Suprapubic skin (tissue), 4 donors: ENCODE results near the gene METTL25. TPM values are rescaled to one million over a fixed set of nuclear protein-coding genes. Genes with fewer than 3 reads are reported as not detected.

Experiments used
- DNase-seq, 2 donors: peaks; one replicate each; pipeline ENCODE4 v3.0.0-alpha.2; 2019; ENCODE audit warnings: low spot score in 2 of 2
- H3K27ac ChIP-seq: fragments of 200-600 bp; sonication (generic); one replicate; pipeline ENCODE4 v1.5.1; 2019
- H3K27me3 ChIP-seq: fragments of 200-600 bp; sonication (generic); one replicate; pipeline ENCODE4 v1.5.1; 2019
- H3K36me3 ChIP-seq: fragments of 200-600 bp; sonication (generic); one replicate; pipeline ENCODE4 v1.5.1; 2019
- H3K4me1 ChIP-seq: fragments of 200-600 bp; sonication (generic); one replicate; pipeline ENCODE4 v1.5.1; 2019
- H3K4me3 ChIP-seq: fragments of 200-600 bp; sonication (generic); one replicate; pipeline ENCODE4 v1.5.1; 2019; ENCODE audit warnings: mild to moderate bottlenecking
- H3K9me3 ChIP-seq: fragments of 200-600 bp; sonication (generic); one replicate; pipeline ENCODE4 v1.5.1; 2019
- EP300 ChIP-seq: sonication (generic); formaldehyde crosslinking; IDR thresholded peaks from one replicate; pipeline ENCODE4 v1.6.1; 2017; ENCODE audit warnings: antibody characterized with exemption
- POLR2A ChIP-seq, 2 donors: fragments of 450-650 bp; IDR thresholded peaks; one replicate each; pipeline ENCODE4 v1.6.1; 2017; ENCODE audit warnings: antibody characterized with exemption in 2 of 2, mild to moderate bottlenecking in 2 of 2, moderate library complexity in 2 of 2
- POLR2AphosphoS5 ChIP-seq, 3 donors: sonication (generic); formaldehyde crosslinking; IDR thresholded peaks; one replicate each; pipeline ENCODE4 v1.6.1; 2017; ENCODE audit warnings: antibody characterized with exemption in 3 of 3
- WGBS: methylation state at CpG from one replicate; pipeline ENCODE4 v1.1.5; 2018; 5-methylcytosine and 5-hydroxymethylcytosine counted together
- total RNA-seq, 4 donors: library from RNA; depleted of rRNA; stranded (reverse); fragments of >200 nt; gene quantifications; one replicate each; pipeline ENCODE4 v1.1.0, GENCODE V29; 2016
- TF ChIP-seq, protein P1 (sequence below), 2 donors: fragments of 200-600 bp in 1 of 2; fragments of 450-650 bp in 1 of 2; sonication (generic) in 1 of 2; IDR thresholded peaks; one replicate each; pipeline ENCODE4 v1.5.1; 2016 to 2019; ENCODE audit warnings: antibody characterized with exemption in 2 of 2, mild to moderate bottlenecking in 1 of 2, moderate library complexity in 1 of 2

Gene METTL25
- total RNA-seq, 4 donors from 2014 or later: 10.2 to 13.0 (median 11.6) TPM

DNA sequence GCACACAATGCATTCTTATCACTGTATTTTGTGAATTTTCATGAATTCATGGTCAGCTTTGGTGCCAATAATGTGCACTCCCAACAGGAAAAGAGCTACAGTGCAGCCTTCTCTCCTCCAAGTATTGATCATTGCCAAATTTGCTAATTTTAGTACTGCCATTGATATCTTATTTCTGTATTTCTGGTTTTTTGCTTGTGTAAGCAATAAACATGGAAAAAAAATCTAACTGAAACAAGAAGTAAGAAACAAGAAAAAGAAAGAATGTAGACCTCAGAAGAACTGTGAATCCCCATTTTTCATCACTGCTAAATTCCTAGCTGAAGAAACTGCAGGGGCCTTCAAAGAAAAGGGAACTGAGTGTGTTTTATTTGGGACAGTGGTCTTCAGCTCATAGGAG, 161.2 kb downstream of the METTL25 start:
- Histone ChIP-seq H3K27ac (no peak overlapping the region), H3K4me1 (no peaks in the 10 kb centered on the region), H3K36me3 (no peaks in the 10 kb centered on the region), H3K27me3 (no peaks in the 10 kb centered on the region), H3K9me3 (no peaks in the 10 kb centered on the region), H3K4me3 (no peak overlapping the region)
- TF ChIP-seq, protein P1, sequence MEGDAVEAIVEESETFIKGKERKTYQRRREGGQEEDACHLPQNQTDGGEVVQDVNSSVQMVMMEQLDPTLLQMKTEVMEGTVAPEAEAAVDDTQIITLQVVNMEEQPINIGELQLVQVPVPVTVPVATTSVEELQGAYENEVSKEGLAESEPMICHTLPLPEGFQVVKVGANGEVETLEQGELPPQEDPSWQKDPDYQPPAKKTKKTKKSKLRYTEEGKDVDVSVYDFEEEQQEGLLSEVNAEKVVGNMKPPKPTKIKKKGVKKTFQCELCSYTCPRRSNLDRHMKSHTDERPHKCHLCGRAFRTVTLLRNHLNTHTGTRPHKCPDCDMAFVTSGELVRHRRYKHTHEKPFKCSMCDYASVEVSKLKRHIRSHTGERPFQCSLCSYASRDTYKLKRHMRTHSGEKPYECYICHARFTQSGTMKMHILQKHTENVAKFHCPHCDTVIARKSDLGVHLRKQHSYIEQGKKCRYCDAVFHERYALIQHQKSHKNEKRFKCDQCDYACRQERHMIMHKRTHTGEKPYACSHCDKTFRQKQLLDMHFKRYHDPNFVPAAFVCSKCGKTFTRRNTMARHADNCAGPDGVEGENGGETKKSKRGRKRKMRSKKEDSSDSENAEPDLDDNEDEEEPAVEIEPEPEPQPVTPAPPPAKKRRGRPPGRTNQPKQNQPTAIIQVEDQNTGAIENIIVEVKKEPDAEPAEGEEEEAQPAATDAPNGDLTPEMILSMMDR (IDR thresholded peaks at IDR 0.05): no peak
- TF ChIP-seq POLR2AphosphoS5 (IDR thresholded peaks at IDR 0.05) (no peak), EP300 (no peak), POLR2A (IDR thresholded peaks at IDR 0.05) (no peak)
- DNase-seq: no peak

DNA sequence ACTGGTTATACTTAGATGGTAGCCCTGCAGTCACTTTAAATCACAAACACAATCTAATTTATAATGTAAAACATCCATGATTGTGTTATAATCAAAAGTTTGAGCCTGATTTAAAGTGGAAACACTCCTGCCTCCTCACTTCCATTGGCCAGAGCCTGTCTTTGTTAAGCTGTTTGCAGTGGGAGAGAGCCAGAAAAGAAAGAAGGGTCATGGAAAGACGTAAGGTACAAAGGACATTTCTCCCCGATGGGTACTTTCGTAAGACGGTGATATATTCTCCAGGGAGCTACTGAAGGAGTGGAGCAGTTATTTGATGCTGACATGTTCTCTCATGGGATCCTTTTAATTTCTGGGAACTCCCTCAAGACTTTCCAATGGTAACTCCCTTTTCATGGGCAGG, 164.0 kb downstream of the METTL25 start:
- H3K27me3 ChIP-seq: no peaks in the 10 kb centered on the region

DNA sequence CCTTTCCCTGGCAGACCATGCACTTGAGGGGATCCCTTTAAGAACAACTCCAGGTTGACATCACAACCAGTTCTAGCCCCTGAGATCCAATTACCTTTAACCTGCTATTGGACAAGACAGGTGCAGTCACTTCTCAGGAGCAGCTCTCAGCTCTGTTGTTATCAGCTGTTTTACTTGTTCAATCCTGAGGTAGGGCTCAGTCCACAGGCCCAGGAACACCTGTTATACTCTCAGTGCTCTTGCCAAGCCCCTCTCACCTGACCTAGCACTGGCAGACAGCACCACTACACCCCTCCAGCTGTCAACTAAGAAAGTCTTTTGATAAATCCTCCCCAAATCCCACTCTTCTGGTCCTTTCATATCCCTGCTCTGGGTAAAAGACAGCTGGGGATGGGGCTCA, 164.4 kb downstream of the METTL25 start:
- DNase-seq: no peak
- TF ChIP-seq EP300 (no peak), POLR2AphosphoS5 (IDR thresholded peaks at IDR 0.05) (no peak), POLR2A (IDR thresholded peaks at IDR 0.05) (no peak)
- TF ChIP-seq, protein P1 (IDR thresholded peaks at IDR 0.05): no peak
- Histone ChIP-seq H3K27ac (no peak overlapping the region), H3K27me3 (no peaks in the 10 kb centered on the region), H3K9me3 (no peaks in the 10 kb centered on the region), H3K36me3 (no peaks in the 10 kb centered on the region), H3K4me3 (no peak overlapping the region), H3K4me1 (no peaks in the 10 kb centered on the region)

More for the DNA sequence above, 164.0 kb downstream of the METTL25 start:
- no peak overlapping the region for H3K4me3 ChIP-seq
- TF ChIP-seq POLR2A (IDR thresholded peaks at IDR 0.05) (no peak), EP300 (no peak)
- TF ChIP-seq, protein P1 (IDR thresholded peaks at IDR 0.05): no peak
- H3K9me3 ChIP-seq: no peaks in the 10 kb centered on the region
- no peaks in the 10 kb centered on the region for H3K4me1 ChIP-seq
- no peak overlapping the region for H3K27ac ChIP-seq
- WGBS: 83% methylated on average over 4 of the region's 4 CpGs
- no peaks in the 10 kb centered on the region for H3K36me3 ChIP-seq
- no peak for DNase-seq

- 45% methylated on average over 3 of the region's 3 CpGs for WGBS
- no peak overlapping the region for H3K4me3 ChIP-seq
Observed at GRCh38 chr12:82523996-82524395, 165.7 kb downstream of the METTL25 start.

DNA sequence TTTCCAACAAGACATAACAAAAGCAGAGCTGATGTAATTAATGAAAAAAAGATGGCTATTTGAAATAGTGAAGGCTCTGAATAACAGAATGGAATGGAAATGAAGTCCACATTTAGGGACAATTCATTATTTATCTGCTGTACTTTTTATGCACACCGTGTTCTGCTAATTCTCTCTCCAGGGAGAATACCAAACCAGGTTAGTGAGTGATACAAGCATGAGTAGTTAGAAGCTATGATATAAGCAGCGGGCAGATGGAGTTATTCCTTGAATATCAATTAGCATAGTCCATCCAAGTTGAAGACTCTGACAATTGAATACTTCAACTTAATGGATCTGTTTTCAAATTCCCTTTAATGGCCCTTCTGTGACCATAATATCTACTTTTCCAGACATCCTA, 166.3 kb downstream of the METTL25 start:
- no peak for TF ChIP-seq POLR2AphosphoS5 (IDR thresholded peaks at IDR 0.05)
- Histone ChIP-seq H3K4me1 (no peaks in the 10 kb centered on the region), H3K36me3 (no peaks in the 10 kb centered on the region), H3K27me3 (no peaks in the 10 kb centered on the region), H3K4me3 (no peak overlapping the region), H3K9me3 (no peaks in the 10 kb centered on the region), H3K27ac (no peak overlapping the region)
- 58% methylated on average over 2 of the region's 2 CpGs for WGBS
- DNase-seq: no peak

More at GRCh38 chr12:82523996-82524395, 165.7 kb downstream of the METTL25 start:
- TF ChIP-seq POLR2AphosphoS5 (IDR thresholded peaks at IDR 0.05): no peak
- no peak for TF ChIP-seq EP300
- no peak for TF ChIP-seq POLR2A (IDR thresholded peaks at IDR 0.05)
- TF ChIP-seq, protein P1 (IDR thresholded peaks at IDR 0.05): no peak
- Histone ChIP-seq H3K9me3 (no peaks in the 10 kb centered on the region), H3K4me1 (no peaks in the 10 kb centered on the region), H3K27ac (no peak overlapping the region), H3K36me3 (no peaks in the 10 kb centered on the region), H3K27me3 (no peaks in the 10 kb centered on the region)
- no peak for DNase-seq

GRCh38 chr12:82525616-82526015, 167.3 kb downstream of the METTL25 start:
- WGBS: 85% methylated on average over 2 of the region's 2 CpGs
- H3K4me1 ChIP-seq: no peaks in the 10 kb centered on the region
- no peaks in the 10 kb centered on the region for H3K27me3 ChIP-seq
- H3K9me3 ChIP-seq: no peaks in the 10 kb centered on the region
- H3K4me3 ChIP-seq: no peak overlapping the region
- no peak for DNase-seq
- TF ChIP-seq, protein P1 (IDR thresholded peaks at IDR 0.05): no peak
- no peak for TF ChIP-seq EP300
- TF ChIP-seq POLR2A (IDR thresholded peaks at IDR 0.05): no peak
- no peak for TF ChIP-seq POLR2AphosphoS5 (IDR thresholded peaks at IDR 0.05)
- H3K27ac ChIP-seq: no peak overlapping the region
- no peaks in the 10 kb centered on the region for H3K36me3 ChIP-seq
